ENCODE data around the gene LATS1. TPM values are rescaled to one million over a fixed set of nuclear protein-coding genes. Genes with fewer than 3 reads are reported as not detected.

Gene LATS1
- total RNA-seq, 1 donor from 2014 or later: 29.5 TPM

DNA sequence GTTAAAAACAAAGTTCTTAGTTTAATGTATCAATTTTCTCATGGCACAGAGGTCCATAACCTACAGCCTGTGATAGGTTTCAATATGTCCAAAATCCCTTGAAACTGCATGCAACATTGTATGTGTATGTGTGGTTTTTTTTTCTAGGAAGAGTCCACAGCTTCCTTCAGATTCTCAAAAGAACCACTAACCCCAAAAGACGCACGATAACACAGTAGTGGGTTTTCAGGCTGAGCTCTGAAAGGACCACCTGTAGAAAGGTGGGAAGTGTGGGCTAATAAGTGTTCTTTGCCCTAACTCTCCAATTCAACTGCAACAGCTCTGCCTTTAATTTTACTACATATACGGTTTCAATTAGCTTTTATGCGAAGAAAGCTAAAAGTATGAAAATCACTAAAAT lies 57.9 kb downstream of the LATS1 start:
- no peak for DNase-seq

GRCh38 chr6:149657441-149657840 lies 60.5 kb downstream of the LATS1 start:
- no peak for DNase-seq

- DNase-seq: no peak
Observed at GRCh38 chr6:149651056-149651455, 66.8 kb downstream of the LATS1 start.

DNA sequence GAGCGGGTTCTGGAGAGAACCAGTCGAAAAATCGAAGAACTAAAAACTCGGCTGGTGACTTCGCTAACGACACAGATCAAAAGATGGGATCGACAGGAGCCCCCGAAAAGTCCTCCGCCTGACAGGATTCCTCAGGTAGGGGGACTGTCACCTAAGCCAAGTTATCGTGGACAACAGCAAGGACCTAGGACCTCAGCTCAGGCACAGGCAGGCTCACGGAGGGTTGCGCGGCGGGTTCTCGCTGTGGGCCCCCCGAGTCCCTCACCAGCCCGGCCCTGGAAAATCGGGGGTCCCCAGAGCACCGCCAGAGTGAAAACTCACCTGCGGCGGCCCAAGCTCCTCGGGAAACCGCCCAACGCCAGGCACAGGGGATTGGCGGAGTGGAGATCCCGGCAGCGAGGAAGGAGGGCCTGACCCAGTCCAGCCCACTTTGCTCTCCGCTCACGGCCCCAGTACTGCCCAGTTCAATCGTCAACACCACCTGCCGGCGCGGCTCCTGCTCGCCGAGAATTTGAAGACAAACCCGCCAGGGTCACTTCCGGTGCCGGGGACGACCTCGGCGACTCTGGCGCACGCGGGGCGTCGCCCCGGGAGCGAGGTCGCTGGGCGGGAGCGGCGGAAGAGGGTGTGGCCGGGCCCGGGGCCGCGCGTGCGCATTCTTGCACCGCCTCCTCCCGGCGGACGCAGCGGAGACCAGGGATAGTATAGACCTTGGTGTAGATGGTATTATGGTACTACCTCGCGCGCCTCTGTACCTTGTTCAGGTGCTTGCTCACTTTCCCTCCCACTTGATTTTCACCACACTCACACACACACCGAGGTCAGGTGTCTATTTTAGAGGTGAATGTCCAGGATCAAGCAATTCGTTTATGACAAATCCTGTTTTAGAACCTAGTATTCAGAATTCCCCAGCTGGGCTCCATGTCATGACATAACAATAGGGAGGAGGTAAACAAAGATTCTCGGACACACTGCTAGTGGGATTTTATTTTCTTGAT lies 69.5 kb downstream of the LATS1 start, which contains the start of gene KATNA1:
Gene KATNA1 (minus strand): TSS at position 567 of the 998 bp plus-strand sequence. CDS start 10,167 bp downstream, outside the sequence.
- peak; percentile 73 for DNase-seq

DNA sequence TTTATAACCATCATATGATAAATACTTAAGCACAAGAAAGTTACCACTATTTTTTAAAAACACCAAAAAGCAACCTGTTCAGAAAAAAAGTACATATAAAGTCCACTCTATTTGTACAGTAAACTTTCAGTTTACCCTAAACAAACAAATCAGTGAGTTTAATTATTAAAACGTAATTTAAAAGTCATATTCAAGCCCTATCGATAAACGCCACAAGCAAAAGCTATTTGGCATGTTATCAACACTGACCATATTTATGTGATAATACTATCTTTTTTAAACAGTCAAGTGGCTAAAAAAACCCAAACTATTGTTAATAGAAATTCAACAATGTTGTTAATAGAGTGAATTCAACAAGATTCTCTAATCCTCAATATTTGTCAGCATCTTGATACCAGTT lies 71.3 kb downstream of the LATS1 start:
- no peak for DNase-seq

DNA sequence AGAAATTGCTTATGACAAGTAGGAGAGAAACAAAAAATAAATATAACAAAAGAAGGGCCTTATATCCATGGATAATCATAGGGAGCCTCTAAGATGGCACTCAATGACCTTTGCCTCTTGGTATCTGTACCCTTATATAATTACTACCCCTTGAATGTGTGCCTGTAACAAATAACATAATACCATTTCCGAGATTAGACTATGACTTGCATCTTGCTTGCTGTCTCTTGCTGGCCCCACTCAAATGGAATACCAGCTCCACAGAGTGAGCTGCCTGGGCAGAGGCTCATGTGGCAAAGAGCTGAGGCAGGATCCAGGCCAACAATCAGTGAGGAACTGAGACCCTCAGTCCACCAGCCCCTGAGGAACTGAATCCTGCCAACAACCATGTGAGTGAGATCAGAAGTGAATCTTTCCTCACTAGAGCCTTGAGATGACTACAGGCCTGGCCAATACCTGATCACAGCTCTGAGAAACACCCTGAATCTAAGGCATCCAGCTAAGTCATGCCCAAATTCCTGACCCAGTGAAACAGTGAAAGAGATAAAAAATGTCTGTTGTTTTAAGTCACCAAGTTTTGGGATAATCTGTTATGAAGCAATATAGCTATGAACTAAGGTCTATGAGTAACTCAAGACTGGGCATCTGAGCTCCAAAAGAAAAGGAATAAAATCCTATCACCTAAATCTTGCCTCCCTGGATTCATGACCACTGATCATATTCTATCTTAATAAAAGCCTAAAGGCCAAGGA lies 74.9 kb downstream of the LATS1 start:
- no peak for DNase-seq

GRCh38 chr6:149636124-149636523 lies 81.8 kb downstream of the LATS1 start:
- DNase-seq: no peak

- no peak for DNase-seq
Observed at GRCh38 chr6:149634315-149634714, 83.6 kb downstream of the LATS1 start.

- DNase-seq: no peak
Observed at GRCh38 chr6:149628875-149629510, 88.9 kb downstream of the LATS1 start.

DNA sequence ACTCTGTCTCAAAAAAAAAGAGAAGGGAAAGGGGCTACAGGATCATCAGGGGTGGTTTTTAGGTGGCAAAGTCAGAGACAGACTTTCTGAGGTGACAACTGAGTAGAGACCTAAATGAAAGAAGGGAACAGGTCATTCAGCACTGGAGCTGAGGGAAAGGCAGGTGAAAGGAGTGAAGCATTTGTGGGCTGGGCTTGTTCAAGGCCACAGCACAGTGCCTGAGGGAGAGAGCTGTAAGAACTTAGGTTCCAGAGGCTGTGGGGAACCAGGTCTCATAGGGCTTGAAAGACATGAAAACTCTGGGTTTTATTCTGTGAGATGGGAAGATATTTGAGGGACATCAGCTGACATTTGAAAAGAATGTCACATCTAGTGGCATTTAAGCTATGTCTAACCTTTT lies 90.2 kb downstream of the LATS1 start:
- no peak for DNase-seq

- no peak for DNase-seq
Observed at GRCh38 chr6:149615805-149616204, 102.1 kb downstream of the LATS1 start.

GRCh38 chr6:149614337-149614736 lies 103.6 kb downstream of the LATS1 start:
- no peak for DNase-seq

DNA sequence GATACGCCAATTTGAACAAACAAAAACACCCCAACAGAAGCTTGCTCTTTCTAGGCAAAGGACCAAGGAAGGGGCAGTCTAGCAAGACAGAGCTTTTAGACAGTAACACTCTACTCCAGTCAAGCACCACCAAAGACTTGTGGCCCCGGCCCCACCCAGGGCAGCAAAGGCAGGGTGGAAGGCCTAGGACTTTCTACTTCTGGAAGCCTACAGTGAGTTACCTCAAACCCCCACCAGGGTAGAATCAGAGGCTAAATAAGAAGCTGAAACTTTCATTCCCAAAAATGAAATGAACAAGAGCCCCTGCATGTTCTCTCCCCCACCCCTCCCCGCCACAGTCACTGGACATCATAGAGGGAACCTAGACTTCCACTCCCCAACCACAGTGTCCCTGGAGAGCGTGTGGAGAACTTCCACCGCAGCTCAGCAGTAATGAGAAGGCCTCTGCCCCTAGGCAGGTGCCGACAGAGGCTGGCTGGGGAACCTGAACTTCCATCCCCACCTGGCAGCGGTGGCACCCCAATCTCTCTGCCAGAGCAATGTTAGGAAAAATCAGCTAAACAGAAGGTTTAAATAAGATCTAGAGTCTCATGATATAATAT lies 109.4 kb downstream of the LATS1 start:
- DNase-seq: no peak

Small RNAs within 50 kb of the gene (small RNA-seq; reads per million reads assigned to genes)
- not detected for gene RF00019

Other genes with a start within 250 kb of the LATS1 start
- gene ZC3H12D, start 233.1 kb downstream of the LATS1 start, total RNA-seq: 1.1 TPM
- 38.1 TPM for gene PPIL4, start 172.1 kb downstream of the LATS1 start, total RNA-seq
- 28.4 TPM for gene GINM1, start 151.7 kb downstream of the LATS1 start, total RNA-seq
- gene KATNA1, start 69.4 kb downstream of the LATS1 start, total RNA-seq: 28.5 TPM
- gene NUP43, start 28.4 kb upstream of the LATS1 start, total RNA-seq: 23.9 TPM
- 173 TPM for gene PCMT1, start 31.6 kb upstream of the LATS1 start, total RNA-seq
- gene LRP11, start 146.3 kb upstream of the LATS1 start, total RNA-seq: 35.2 TPM
- gene RAET1E, start 180.0 kb upstream of the LATS1 start, total RNA-seq: not detected
- gene RAET1G, start 205.0 kb upstream of the LATS1 start, total RNA-seq: not detected
- gene ULBP2, start 223.9 kb upstream of the LATS1 start, total RNA-seq: 5.3 TPM
- 3.9 TPM for gene ULBP1, start 245.8 kb upstream of the LATS1 start, total RNA-seq